Measurements from ENCODE around the gene USP7.

- TF ChIP-seq CTCF (IDR thresholded peaks at IDR 0.05), result no peak
- no peak for TF ChIP-seq POLR2A (IDR thresholded peaks at IDR 0.05)
Measured at GRCh38 chr16:8847145-8847544, 116.6 kb downstream of the USP7 start.

All from testis (tissue), 2 donors.